ENCODE measurements around the gene ARPP19. TPM values are rescaled to one million over a fixed set of nuclear protein-coding genes. Genes with fewer than 3 reads are reported as not detected.

ARPP19 gene
- total RNA-seq, 1 experiment from 2014 or later: 163 TPM

DNA sequence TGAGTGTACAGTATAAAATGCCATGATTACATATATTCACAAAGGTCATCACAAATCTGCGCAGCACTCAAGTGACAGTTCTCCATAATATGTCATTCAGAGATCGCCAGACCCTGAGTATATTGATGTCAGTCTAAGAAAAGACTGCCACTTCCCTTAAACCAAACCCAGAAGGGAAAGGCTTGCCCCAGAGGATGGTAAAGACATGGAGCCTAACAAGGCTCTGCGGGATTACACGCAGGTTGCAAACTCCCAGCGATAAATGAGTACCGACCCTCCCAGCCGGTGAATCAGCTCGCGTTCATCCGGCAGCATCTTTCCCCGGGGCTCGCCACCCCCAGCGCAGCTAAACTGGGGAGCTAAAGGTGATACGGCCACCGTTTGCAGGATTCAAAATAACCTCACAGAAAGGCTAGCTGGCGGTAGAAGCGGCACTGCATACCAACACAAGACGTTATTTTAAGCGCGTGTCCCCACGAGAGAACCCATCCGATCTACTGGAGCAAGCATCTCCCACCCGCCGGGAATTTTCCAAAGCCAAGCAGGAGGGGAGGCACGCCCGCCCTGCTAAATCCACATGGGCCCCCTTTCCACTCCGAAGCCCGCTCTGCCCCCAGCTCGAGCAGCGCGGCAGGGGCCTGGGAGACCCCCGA lies 40.8 kb downstream of the ARPP19 start:
- TF ChIP-seq, protein P1, sequence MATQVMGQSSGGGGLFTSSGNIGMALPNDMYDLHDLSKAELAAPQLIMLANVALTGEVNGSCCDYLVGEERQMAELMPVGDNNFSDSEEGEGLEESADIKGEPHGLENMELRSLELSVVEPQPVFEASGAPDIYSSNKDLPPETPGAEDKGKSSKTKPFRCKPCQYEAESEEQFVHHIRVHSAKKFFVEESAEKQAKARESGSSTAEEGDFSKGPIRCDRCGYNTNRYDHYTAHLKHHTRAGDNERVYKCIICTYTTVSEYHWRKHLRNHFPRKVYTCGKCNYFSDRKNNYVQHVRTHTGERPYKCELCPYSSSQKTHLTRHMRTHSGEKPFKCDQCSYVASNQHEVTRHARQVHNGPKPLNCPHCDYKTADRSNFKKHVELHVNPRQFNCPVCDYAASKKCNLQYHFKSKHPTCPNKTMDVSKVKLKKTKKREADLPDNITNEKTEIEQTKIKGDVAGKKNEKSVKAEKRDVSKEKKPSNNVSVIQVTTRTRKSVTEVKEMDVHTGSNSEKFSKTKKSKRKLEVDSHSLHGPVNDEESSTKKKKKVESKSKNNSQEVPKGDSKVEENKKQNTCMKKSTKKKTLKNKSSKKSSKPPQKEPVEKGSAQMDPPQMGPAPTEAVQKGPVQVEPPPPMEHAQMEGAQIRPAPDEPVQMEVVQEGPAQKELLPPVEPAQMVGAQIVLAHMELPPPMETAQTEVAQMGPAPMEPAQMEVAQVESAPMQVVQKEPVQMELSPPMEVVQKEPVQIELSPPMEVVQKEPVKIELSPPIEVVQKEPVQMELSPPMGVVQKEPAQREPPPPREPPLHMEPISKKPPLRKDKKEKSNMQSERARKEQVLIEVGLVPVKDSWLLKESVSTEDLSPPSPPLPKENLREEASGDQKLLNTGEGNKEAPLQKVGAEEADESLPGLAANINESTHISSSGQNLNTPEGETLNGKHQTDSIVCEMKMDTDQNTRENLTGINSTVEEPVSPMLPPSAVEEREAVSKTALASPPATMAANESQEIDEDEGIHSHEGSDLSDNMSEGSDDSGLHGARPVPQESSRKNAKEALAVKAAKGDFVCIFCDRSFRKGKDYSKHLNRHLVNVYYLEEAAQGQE (IDR thresholded peaks at IDR 0.05; ENCODE audit: low read depth): no peak
- no peak for TF ChIP-seq RAD21 (IDR thresholded peaks at IDR 0.05; ENCODE audit: low read depth)
- TF ChIP-seq EZH2phosphoT487 (IDR thresholded peaks at IDR 0.05; ENCODE audit: borderline replicate concordance): no peak
- no peak for TF ChIP-seq FOSL1 (IDR thresholded peaks at IDR 0.05; ENCODE audit: low read depth)
- no peak for TF ChIP-seq JUND (IDR thresholded peaks at IDR 0.05)
- TF ChIP-seq, protein P2, sequence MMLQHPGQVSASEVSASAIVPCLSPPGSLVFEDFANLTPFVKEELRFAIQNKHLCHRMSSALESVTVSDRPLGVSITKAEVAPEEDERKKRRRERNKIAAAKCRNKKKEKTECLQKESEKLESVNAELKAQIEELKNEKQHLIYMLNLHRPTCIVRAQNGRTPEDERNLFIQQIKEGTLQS (IDR thresholded peaks at IDR 0.05): no peak
- TF ChIP-seq ZNF274 (IDR thresholded peaks at IDR 0.05; ENCODE audit: low read depth, low read length): no peak
- TF ChIP-seq SP1 (IDR thresholded peaks at IDR 0.05; ENCODE audit: low read depth): no peak
- no peak for TF ChIP-seq EZH2 (IDR thresholded peaks at IDR 0.05)
- no peak for TF ChIP-seq POLR2A (IDR thresholded peaks at IDR 0.05; ENCODE audit: borderline replicate concordance, extremely low read depth, insufficient read depth, insufficient read length)
- TF ChIP-seq CBX3 (IDR thresholded peaks at IDR 0.05; ENCODE audit: low read depth): no peak
- TF ChIP-seq ZFX (IDR thresholded peaks at IDR 0.05): no peak
- no peak for TF ChIP-seq YY1 (IDR thresholded peaks at IDR 0.05; ENCODE audit: extremely low read depth, insufficient replicate concordance, low read depth, low read length)
- no peak; the same call in 1 of the 2 replicates for TF ChIP-seq MAX (IDR thresholded peaks at IDR 0.05)
- no peak for TF ChIP-seq EGR1 (IDR thresholded peaks at IDR 0.05; ENCODE audit: low read depth)
- TF ChIP-seq SIN3A (IDR thresholded peaks at IDR 0.05; ENCODE audit: low read depth): no peak
- TF ChIP-seq TCF7L2 (IDR thresholded peaks at IDR 0.05; ENCODE audit: borderline replicate concordance, extremely low read depth, insufficient read depth, insufficient read length): no peak
- TF ChIP-seq CEBPB (IDR thresholded peaks at IDR 0.05; ENCODE audit: low read depth): no peak
- Histone ChIP-seq H3K27me3 (ENCODE audit: insufficient read depth, low read length) (no peaks in the 10 kb centered on the region), H3K79me2 (ENCODE audit: insufficient read depth, low read length) (no peaks in the 10 kb centered on the region; the same call in none of the 2 replicates), H2AFZ (ENCODE audit: low read depth, low read length, poor library complexity, severe bottlenecking) (no peak overlapping the region), H3K36me3 (ENCODE audit: control insufficient read depth in 1 of 2, insufficient read depth in 2 of 2, low read length in 2 of 2) (no peaks in the 10 kb centered on the region), H3K4me3 (replicated peaks in 1 of 2; ENCODE audit: low read depth in 1 of 2, low read length in 2 of 2) (peak overlapping the region; percentile 77 to 80), H4K20me1 (ENCODE audit: insufficient read depth) (no peaks in the 10 kb centered on the region), H3K9me2 (ENCODE audit: insufficient read depth) (no peaks in the 10 kb centered on the region), H3K4me2 (ENCODE audit: low read length) (peak overlapping the region; percentile 82), H3K4me1 (ENCODE audit: control insufficient read depth in 1 of 2, insufficient read depth in 2 of 2, low read length in 2 of 2) (peaks cover 2 to 21% of the 10 kb centered on the region in 2 experiments; a peak in 3 of 4 replicates), H3K9me3 (ENCODE audit: control insufficient read depth in 1 of 2, insufficient read depth in 1 of 2, low read depth in 1 of 2, low read length in 2 of 2) (no peaks in the 10 kb centered on the region), H3K27ac (ENCODE audit: low read depth, low read length) (peak overlapping the region; percentile 76), H3K9ac (ENCODE audit: low read length) (peak overlapping the region; percentile 65)
- ChIA-PET POLR2A (no interaction called here), CTCF (no interaction called here), RAD21 (ENCODE audit: low non-redundant PET in 1 of 2, low total read pairs in 2 of 2, uncharacterized antibody in 2 of 2, unreplicated experiment in 2 of 2) (no interaction called here)
- no TSS peak for BruUV-seq (replicated peaks)
- DNase-seq (ENCODE audit: low read depth, low spot score) (no peak), ATAC-seq (peak; percentile 19)
- intact Hi-C loops (cut with micrococcal nuclease): no loop called here

All from HCT116 (cell line).